HEK293 (cell line): ENCODE data around the gene HOXC11.

Experiments used
- HIC1 ChIP-seq: fragments of 450-650 bp; formaldehyde crosslinking; IDR thresholded peaks from 2 replicates; pipeline ENCODE4 v1.5.1; 2016; ENCODE audit warnings: missing biosample characterization, missing genetic modification characterization
- KLF8 ChIP-seq: fragments of 450-650 bp; formaldehyde crosslinking; IDR thresholded peaks from 2 replicates; pipeline ENCODE4 v1.5.1; 2016; ENCODE audit warnings: missing biosample characterization, missing genetic modification characterization
- PBX3 ChIP-seq: sonication (generic); formaldehyde crosslinking; IDR thresholded peaks from 2 replicates; pipeline ENCODE4 v1.8.1; 2022; ENCODE audit warnings: mild to moderate bottlenecking, moderate library complexity, missing genetic modification reagents
- SALL2 ChIP-seq: fragments of 450-650 bp; formaldehyde crosslinking; IDR thresholded peaks from 2 replicates; pipeline ENCODE4 v1.5.0; 2017; ENCODE audit warnings: missing biosample characterization, mild to moderate bottlenecking, missing genetic modification characterization, borderline replicate concordance
- ZBTB10 ChIP-seq: fragments of 450-650 bp; formaldehyde crosslinking; IDR thresholded peaks from 2 replicates; pipeline ENCODE4 v1.5.1; 2016; ENCODE audit warnings: missing biosample characterization, missing genetic modification characterization
- ZBTB20 ChIP-seq: fragments of 450-650 bp; formaldehyde crosslinking; IDR thresholded peaks from 2 replicates; pipeline ENCODE4 v1.5.1; 2016; ENCODE audit warnings: missing biosample characterization, missing genetic modification characterization
- ZBTB49 ChIP-seq: fragments of 450-650 bp; formaldehyde crosslinking; IDR thresholded peaks from 2 replicates; pipeline ENCODE4 v1.5.1; 2016; ENCODE audit warnings: missing biosample characterization, missing genetic modification characterization, low read depth
- ZNF138 ChIP-seq: fragments of 450-650 bp; formaldehyde crosslinking; IDR thresholded peaks from 2 replicates; pipeline ENCODE4 v1.5.1; 2016; ENCODE audit warnings: missing biosample characterization, missing genetic modification characterization, borderline replicate concordance
- ZNF24 ChIP-seq: fragments of 450-650 bp; formaldehyde crosslinking; IDR thresholded peaks from 2 replicates; pipeline ENCODE4 v1.5.1; 2016; ENCODE audit warnings: missing biosample characterization, missing genetic modification characterization
- ZNF335 ChIP-seq: fragments of 450-650 bp; formaldehyde crosslinking; conservative IDR thresholded peaks from 2 replicates; pipeline ENCODE4 v1.5.1; 2016; ENCODE audit warnings: missing biosample characterization, missing genetic modification characterization
- ZNF341 ChIP-seq: fragments of 450-650 bp; formaldehyde crosslinking; IDR thresholded peaks from 2 replicates; pipeline ENCODE4; 2016; ENCODE audit warnings: low read depth, missing biosample characterization, missing genetic modification characterization
- ZNF354C ChIP-seq: fragments of 450-650 bp; formaldehyde crosslinking; IDR thresholded peaks from 2 replicates; pipeline ENCODE4 v1.5.1; 2016; ENCODE audit warnings: missing biosample characterization, missing genetic modification characterization, low read depth, borderline replicate concordance
- ZNF510 ChIP-seq: fragments of 450-650 bp; formaldehyde crosslinking; IDR thresholded peaks from 2 replicates; pipeline ENCODE4 v1.5.1; 2018; ENCODE audit warnings: mild to moderate bottlenecking, missing genetic modification characterization, missing biosample characterization; ENCODE audit not compliant: insufficient replicate concordance
- ZNF548 ChIP-seq: fragments of 450-650 bp; formaldehyde crosslinking; IDR thresholded peaks from 2 replicates; pipeline ENCODE4 v1.5.1; 2016; ENCODE audit warnings: missing biosample characterization, missing genetic modification characterization
- ZNF76 ChIP-seq: fragments of 450-650 bp; formaldehyde crosslinking; IDR thresholded peaks from 2 replicates; pipeline ENCODE4; 2016; ENCODE audit warnings: low read depth, missing biosample characterization, missing genetic modification characterization, borderline replicate concordance
- ZSCAN30 ChIP-seq: fragments of 450-650 bp; IDR thresholded peaks from 2 replicates; pipeline ENCODE4 v1.5.1; 2018; ENCODE audit warnings: missing biosample characterization, mild to moderate bottlenecking, missing genetic modification characterization, moderate library complexity
- ZSCAN4 ChIP-seq: fragments of 450-650 bp; formaldehyde crosslinking; IDR thresholded peaks from 2 replicates; pipeline ENCODE4 v1.5.1; 2017; ENCODE audit warnings: missing biosample characterization, missing genetic modification characterization
- ZXDB ChIP-seq: fragments of 450-650 bp; formaldehyde crosslinking; IDR thresholded peaks from 2 replicates; pipeline ENCODE4 v1.5.1; 2016; ENCODE audit warnings: missing biosample characterization, missing genetic modification characterization
- TF ChIP-seq, protein P1 (sequence below): fragments of 450-650 bp; IDR thresholded peaks from 2 replicates; pipeline ENCODE4 v1.5.1; 2018; ENCODE audit warnings: missing biosample characterization, missing genetic modification characterization
- TF ChIP-seq, protein P2 (sequence below): fragments of 450-650 bp; formaldehyde crosslinking; IDR thresholded peaks from 2 replicates; pipeline ENCODE4 v1.5.1; 2016; ENCODE audit warnings: missing biosample characterization, missing genetic modification characterization
- TF ChIP-seq, protein P3 (sequence below): fragments of 450-650 bp; formaldehyde crosslinking; IDR thresholded peaks from 2 replicates; pipeline ENCODE4 v1.5.1; 2016; ENCODE audit warnings: missing biosample characterization, missing genetic modification characterization

The HOXC11 gene

GRCh38 chr12:54017878-54018467, 45.0 kb downstream of the HOXC11 start (continued):
- TF ChIP-seq, protein P1, sequence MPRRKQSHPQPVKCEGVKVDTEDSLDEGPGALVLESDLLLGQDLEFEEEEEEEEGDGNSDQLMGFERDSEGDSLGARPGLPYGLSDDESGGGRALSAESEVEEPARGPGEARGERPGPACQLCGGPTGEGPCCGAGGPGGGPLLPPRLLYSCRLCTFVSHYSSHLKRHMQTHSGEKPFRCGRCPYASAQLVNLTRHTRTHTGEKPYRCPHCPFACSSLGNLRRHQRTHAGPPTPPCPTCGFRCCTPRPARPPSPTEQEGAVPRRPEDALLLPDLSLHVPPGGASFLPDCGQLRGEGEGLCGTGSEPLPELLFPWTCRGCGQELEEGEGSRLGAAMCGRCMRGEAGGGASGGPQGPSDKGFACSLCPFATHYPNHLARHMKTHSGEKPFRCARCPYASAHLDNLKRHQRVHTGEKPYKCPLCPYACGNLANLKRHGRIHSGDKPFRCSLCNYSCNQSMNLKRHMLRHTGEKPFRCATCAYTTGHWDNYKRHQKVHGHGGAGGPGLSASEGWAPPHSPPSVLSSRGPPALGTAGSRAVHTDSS (tag by site-specific recombination), result no peak
- peak; percentile 68 for TF ChIP-seq ZBTB20 (tag by site-specific recombination)
- no peak for TF ChIP-seq ZNF354C
- TF ChIP-seq ZNF138 (tag by site-specific recombination), result no peak
- TF ChIP-seq, protein P2, sequence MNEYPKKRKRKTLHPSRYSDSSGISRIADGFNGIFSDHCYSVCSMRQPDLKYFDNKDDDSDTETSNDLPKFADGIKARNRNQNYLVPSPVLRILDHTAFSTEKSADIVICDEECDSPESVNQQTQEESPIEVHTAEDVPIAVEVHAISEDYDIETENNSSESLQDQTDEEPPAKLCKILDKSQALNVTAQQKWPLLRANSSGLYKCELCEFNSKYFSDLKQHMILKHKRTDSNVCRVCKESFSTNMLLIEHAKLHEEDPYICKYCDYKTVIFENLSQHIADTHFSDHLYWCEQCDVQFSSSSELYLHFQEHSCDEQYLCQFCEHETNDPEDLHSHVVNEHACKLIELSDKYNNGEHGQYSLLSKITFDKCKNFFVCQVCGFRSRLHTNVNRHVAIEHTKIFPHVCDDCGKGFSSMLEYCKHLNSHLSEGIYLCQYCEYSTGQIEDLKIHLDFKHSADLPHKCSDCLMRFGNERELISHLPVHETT (tag by site-specific recombination), result peak; percentile 38; the same call in 1 of the 2 replicates
- TF ChIP-seq, protein P3, sequence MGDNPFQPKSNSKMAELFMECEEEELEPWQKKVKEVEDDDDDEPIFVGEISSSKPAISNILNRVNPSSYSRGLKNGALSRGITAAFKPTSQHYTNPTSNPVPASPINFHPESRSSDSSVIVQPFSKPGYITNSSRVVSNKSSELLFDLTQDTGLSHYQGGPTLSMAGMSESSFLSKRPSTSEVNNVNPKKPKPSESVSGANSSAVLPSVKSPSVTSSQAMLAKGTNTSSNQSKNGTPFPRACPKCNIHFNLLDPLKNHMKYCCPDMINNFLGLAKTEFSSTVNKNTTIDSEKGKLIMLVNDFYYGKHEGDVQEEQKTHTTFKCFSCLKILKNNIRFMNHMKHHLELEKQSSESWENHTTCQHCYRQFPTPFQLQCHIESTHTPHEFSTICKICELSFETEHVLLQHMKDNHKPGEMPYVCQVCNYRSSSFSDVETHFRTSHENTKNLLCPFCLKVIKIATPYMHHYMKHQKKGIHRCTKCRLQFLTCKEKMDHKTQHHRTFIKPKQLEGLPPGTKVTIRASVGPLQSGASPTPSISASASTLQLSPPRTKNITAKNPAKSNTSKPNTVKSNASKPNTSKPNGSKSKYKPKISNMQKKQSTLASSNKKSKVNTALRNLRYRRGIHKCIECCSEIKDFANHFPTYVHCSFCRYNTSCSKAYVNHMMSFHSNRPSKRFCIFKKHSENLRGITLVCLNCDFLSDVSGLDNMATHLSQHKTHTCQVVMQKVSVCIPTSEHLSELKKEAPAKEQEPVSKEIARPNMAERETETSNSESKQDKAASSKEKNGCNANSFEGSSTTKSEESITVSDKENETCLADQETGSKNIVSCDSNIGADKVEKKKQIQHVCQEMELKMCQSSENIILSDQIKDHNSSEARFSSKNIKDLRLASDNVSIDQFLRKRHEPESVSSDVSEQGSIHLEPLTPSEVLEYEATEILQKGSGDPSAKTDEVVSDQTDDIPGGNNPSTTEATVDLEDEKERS (tag by site-specific recombination), result 0 out of 2 replicates have a peak, but pooled peaks have one; percentile 68
- no peak for TF ChIP-seq ZNF510 (tag by site-specific recombination)
- TF ChIP-seq KLF8 (tag by site-specific recombination), result peak; percentile 97
- TF ChIP-seq ZNF341 (tag by site-specific recombination), result peak; percentile 89
- TF ChIP-seq ZNF76 (tag by site-specific recombination), result peak; percentile 78; the same call in 1 of the 2 replicates
- peak; percentile 58; the same call in 1 of the 2 replicates for TF ChIP-seq ZNF24 (tag by site-specific recombination)
- no peak for TF ChIP-seq SALL2 (tag by site-specific recombination)
- peak; percentile 13; the same call in 1 of the 2 replicates for TF ChIP-seq ZSCAN4 (tag by site-specific recombination)
- peak; percentile 89 for TF ChIP-seq ZXDB
- TF ChIP-seq ZBTB49 (tag by site-specific recombination), result no peak
- peak; percentile 84; the same call in 1 of the 2 replicates for TF ChIP-seq ZSCAN30 (tag by site-specific recombination)
- peak; percentile 64 for TF ChIP-seq ZNF335 (tag by site-specific recombination)
- no peak for TF ChIP-seq ZNF548 (tag by site-specific recombination)
- TF ChIP-seq PBX3 (CRISPR knock-in tag), result 0 out of 2 replicates have a peak, but pooled peaks have one; percentile 46
- peak; percentile 88 for TF ChIP-seq HIC1
- peak; percentile 85 for TF ChIP-seq ZBTB10 (tag by site-specific recombination)
